Stimulated activated CD4-positive, alpha-beta T cell treated with anti-CD3 and anti-CD28 coated beads, Interleukin-12 subunit alpha, Interleukin-12 subunit beta, amount 100 ng/mL, for 4 hours (primary cell): ENCODE measurements around the gene ANKRD29.

Source experiments
- DNase-seq: peaks from one replicate; pipeline ENCODE4 v3.0.0-alpha.2; 2020

The ANKRD29 gene

GRCh38 chr18:23553887-23554286 is 108.8 kb downstream of the ANKRD29 start:
- no peak for DNase-seq

- DNase-seq: no peak
Measured at GRCh38 chr18:23552505-23552904, 110.2 kb downstream of the ANKRD29 start.

- DNase-seq: no peak
Measured at GRCh38 chr18:23551978-23552377, 110.7 kb downstream of the ANKRD29 start.

- no peak for DNase-seq
Measured at GRCh38 chr18:23550898-23551297, 111.8 kb downstream of the ANKRD29 start.
